MM.1S (cell line): ENCODE measurements around the gene SLC16A12.

Source experiments
- EZH2phosphoT487 ChIP-seq: fragments of 300-600 bp; sonication (generic); IDR thresholded peaks from 2 replicates; pipeline ENCODE4 v1.6.1; 2018; ENCODE audit warnings: antibody characterized with exemption, low read length
- TF ChIP-seq, protein P1 (sequence below): fragments of 300-600 bp; sonication (generic); IDR thresholded peaks from 2 replicates; pipeline ENCODE4 v1.5.1; 2016; ENCODE audit warnings: antibody characterized with exemption, low read length, mixed read lengths

GRCh38 chr10:89503652-89504370 is 31.6 kb downstream of the SLC16A12 start:
- TF ChIP-seq, protein P1, sequence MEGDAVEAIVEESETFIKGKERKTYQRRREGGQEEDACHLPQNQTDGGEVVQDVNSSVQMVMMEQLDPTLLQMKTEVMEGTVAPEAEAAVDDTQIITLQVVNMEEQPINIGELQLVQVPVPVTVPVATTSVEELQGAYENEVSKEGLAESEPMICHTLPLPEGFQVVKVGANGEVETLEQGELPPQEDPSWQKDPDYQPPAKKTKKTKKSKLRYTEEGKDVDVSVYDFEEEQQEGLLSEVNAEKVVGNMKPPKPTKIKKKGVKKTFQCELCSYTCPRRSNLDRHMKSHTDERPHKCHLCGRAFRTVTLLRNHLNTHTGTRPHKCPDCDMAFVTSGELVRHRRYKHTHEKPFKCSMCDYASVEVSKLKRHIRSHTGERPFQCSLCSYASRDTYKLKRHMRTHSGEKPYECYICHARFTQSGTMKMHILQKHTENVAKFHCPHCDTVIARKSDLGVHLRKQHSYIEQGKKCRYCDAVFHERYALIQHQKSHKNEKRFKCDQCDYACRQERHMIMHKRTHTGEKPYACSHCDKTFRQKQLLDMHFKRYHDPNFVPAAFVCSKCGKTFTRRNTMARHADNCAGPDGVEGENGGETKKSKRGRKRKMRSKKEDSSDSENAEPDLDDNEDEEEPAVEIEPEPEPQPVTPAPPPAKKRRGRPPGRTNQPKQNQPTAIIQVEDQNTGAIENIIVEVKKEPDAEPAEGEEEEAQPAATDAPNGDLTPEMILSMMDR: no peak
- TF ChIP-seq EZH2phosphoT487: no peak
